OCI-LY1 (cell line): ENCODE measurements around the gene CHSY1.

Experiments used
- CTCF ChIP-seq: fragments of 200-600 bp; sonication (generic), shearing (Covaris generic); IDR thresholded peaks from 2 replicates; pipeline ENCODE4 v1.5.1; 2017; ENCODE audit warnings: mild to moderate bottlenecking, antibody characterized with exemption, low read length, moderate library complexity, mixed read lengths
- EZH2 ChIP-seq: fragments of 200-600 bp; sonication (generic), shearing (Covaris generic); IDR thresholded peaks from 2 replicates; pipeline ENCODE4 v1.8.0; 2017; ENCODE audit warnings: borderline replicate concordance, mixed run types, mild to moderate bottlenecking, antibody characterized with exemption, low read length, moderate library complexity, mixed read lengths

- no peak for TF ChIP-seq CTCF
- no peak for TF ChIP-seq EZH2
Observed at GRCh38 chr15:101146118-101146702, 105.6 kb downstream of the CHSY1 start.
